ENCODE data around the gene NCKAP5.

Gene NCKAP5

GRCh38 chr2:132641819-132642218 lies 926.4 kb downstream of the NCKAP5 start:
- Mint-ChIP-seq H3K4me1 (peaks cover 2% of the 10 kb centered on the region), H3K9me3 (no peaks in the 10 kb centered on the region), H3K27me3 (ENCODE audit: low read depth) (no peaks in the 10 kb centered on the region)

GRCh38 chr2:132640116-132640515 lies 928.1 kb downstream of the NCKAP5 start:
- Mint-ChIP-seq H3K27me3 (ENCODE audit: low read depth) (no peaks in the 10 kb centered on the region), H3K27ac (no peak overlapping the region), H3K4me3 (no peak overlapping the region), H3K4me1 (peaks cover 6% of the 10 kb centered on the region), H3K36me3 (ENCODE audit: low read depth) (peaks cover 21% of the 10 kb centered on the region), H3K9me3 (no peaks in the 10 kb centered on the region)
- no peak for TF ChIP-seq CTCF (IDR thresholded peaks at IDR 0.05; ENCODE audit: unreplicated experiment in 3 of 3)

More at GRCh38 chr2:132641819-132642218, 926.4 kb downstream of the NCKAP5 start:
- Mint-ChIP-seq H3K36me3 (ENCODE audit: low read depth) (peaks cover 28% of the 10 kb centered on the region), H3K4me3 (no peak overlapping the region), H3K27ac (no peak overlapping the region)
- no peak for TF ChIP-seq CTCF (IDR thresholded peaks at IDR 0.05; ENCODE audit: unreplicated experiment in 3 of 3)

GRCh38 chr2:132638313-132639040 lies 929.8 kb downstream of the NCKAP5 start:
- Mint-ChIP-seq H3K4me3 (no peak overlapping the region), H3K4me1 (peaks cover 6% of the 10 kb centered on the region), H3K36me3 (ENCODE audit: low read depth) (peaks cover 8% of the 10 kb centered on the region), H3K9me3 (no peaks in the 10 kb centered on the region), H3K27me3 (ENCODE audit: low read depth) (no peaks in the 10 kb centered on the region), H3K27ac (no peak overlapping the region)
- TF ChIP-seq CTCF (IDR thresholded peaks at IDR 0.05; ENCODE audit: unreplicated experiment in 3 of 3): no peak

- H3K36me3 Mint-ChIP-seq (ENCODE audit: low read depth): no peaks in the 10 kb centered on the region
Measured at GRCh38 chr2:132636346-132636745, 931.9 kb downstream of the NCKAP5 start.

GRCh38 chr2:132633635-132634034 lies 934.6 kb downstream of the NCKAP5 start:
- Mint-ChIP-seq H3K4me1 (peaks cover 6% of the 10 kb centered on the region), H3K27ac (no peak overlapping the region), H3K4me3 (no peak overlapping the region), H3K27me3 (ENCODE audit: low read depth) (peaks cover 8% of the 10 kb centered on the region), H3K36me3 (ENCODE audit: low read depth) (no peaks in the 10 kb centered on the region), H3K9me3 (no peaks in the 10 kb centered on the region)
- TF ChIP-seq CTCF (IDR thresholded peaks at IDR 0.05; ENCODE audit: unreplicated experiment in 3 of 3): no peak

More at GRCh38 chr2:132636346-132636745, 931.9 kb downstream of the NCKAP5 start:
- peaks cover 6% of the 10 kb centered on the region for H3K4me1 Mint-ChIP-seq
- H3K4me3 Mint-ChIP-seq: no peak overlapping the region
- H3K9me3 Mint-ChIP-seq: no peaks in the 10 kb centered on the region
- H3K27me3 Mint-ChIP-seq (ENCODE audit: low read depth): no peaks in the 10 kb centered on the region
- H3K27ac Mint-ChIP-seq: no peak overlapping the region
- TF ChIP-seq CTCF (IDR thresholded peaks at IDR 0.05; ENCODE audit: unreplicated experiment in 3 of 3): no peak

Measured in nephron (organoid).